ENCODE data around the gene TSPAN18.

The TSPAN18 gene

DNA sequence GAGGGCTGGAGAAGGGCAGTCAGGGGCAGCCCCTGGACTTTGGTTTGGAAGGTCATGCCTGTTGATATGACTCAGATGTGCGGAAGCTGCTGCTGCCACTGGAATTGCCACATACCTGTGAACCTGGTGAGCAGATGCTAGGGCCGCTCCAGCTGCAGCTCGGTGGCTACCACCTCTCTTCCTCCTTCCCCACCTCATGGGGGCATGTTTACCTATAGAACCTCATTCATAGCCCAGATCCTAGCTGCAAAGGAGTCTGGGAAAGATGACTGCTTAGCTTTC is 17.5 kb upstream of the TSPAN18 start:
- in situ Hi-C loops (cut with MboI; ENCODE audit: low sequenced_read_pairs, unreplicated experiment) = no loop called here
- TF ChIP-seq, protein P1, sequence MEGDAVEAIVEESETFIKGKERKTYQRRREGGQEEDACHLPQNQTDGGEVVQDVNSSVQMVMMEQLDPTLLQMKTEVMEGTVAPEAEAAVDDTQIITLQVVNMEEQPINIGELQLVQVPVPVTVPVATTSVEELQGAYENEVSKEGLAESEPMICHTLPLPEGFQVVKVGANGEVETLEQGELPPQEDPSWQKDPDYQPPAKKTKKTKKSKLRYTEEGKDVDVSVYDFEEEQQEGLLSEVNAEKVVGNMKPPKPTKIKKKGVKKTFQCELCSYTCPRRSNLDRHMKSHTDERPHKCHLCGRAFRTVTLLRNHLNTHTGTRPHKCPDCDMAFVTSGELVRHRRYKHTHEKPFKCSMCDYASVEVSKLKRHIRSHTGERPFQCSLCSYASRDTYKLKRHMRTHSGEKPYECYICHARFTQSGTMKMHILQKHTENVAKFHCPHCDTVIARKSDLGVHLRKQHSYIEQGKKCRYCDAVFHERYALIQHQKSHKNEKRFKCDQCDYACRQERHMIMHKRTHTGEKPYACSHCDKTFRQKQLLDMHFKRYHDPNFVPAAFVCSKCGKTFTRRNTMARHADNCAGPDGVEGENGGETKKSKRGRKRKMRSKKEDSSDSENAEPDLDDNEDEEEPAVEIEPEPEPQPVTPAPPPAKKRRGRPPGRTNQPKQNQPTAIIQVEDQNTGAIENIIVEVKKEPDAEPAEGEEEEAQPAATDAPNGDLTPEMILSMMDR (IDR thresholded peaks at IDR 0.05; ENCODE audit: borderline replicate concordance, control extremely low read depth, extremely low read depth, insufficient read depth, missing control alignments) = no peak
- no peak for DNase-seq (ENCODE audit: low spot score)

DNA sequence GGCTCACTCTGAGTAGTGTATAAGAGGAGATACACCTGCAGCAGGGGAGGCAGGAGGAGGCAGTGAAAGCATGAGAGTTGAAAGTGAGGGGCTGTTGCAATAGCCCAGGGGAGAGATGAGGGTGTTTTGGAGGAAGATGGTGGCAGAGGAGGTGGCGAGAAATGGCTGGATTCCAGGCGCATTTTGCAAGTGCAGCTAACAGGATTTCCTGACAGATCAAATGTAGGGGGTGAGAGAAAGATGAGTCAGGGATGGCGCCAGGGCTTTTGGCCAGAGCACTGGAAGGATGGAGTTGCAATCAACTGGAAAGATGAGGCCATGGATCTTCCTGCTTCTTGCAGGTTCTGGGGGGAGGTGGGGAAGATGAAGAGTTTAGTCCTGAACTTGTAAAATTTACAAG is 16.8 kb upstream of the TSPAN18 start:
- TF ChIP-seq, protein P1 (IDR thresholded peaks at IDR 0.05; ENCODE audit: borderline replicate concordance, control extremely low read depth, extremely low read depth, insufficient read depth, missing control alignments) = no peak
- no peak for DNase-seq (ENCODE audit: low spot score)
- in situ Hi-C loops (cut with MboI; ENCODE audit: low sequenced_read_pairs, unreplicated experiment) = no loop called here

DNA sequence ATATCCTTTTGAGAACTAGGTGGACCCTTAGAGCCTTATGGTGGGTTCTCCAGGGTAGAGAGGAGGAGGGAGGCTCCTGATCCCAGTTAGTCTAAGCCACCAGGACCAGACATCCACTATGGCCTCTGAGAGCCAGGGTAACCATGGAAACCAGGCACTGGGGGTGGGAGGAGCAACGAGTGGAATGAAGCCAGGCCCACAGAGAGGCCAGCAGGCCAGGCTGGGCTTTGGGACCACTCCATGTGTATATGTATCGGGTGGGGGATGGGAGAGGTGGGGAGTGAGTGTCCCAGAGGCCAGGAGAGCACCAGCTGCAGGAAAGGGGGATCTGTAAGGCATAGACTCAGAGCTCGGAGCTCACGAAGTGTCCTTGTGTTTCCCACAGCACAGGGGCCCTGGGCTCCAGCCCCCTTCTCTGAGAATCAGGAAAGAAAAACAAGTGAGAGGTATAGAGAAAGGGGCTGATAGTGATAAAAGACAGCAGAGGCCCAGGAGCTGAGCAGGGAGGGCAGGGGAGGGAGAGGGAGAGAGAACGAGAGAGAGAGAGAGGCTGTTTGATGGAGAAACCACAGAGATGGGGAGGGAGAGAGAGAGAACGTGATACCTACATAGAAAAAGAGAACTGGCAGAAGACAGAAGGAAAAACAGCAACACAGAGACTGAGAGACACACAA is 15.5 kb upstream of the TSPAN18 start:
- in situ Hi-C loops (cut with MboI; ENCODE audit: low sequenced_read_pairs, unreplicated experiment) = no loop called here
- TF ChIP-seq, protein P1 (IDR thresholded peaks at IDR 0.05; ENCODE audit: borderline replicate concordance, control extremely low read depth, extremely low read depth, insufficient read depth, missing control alignments) = no peak
- DNase-seq (ENCODE audit: low spot score) = no peak

DNA sequence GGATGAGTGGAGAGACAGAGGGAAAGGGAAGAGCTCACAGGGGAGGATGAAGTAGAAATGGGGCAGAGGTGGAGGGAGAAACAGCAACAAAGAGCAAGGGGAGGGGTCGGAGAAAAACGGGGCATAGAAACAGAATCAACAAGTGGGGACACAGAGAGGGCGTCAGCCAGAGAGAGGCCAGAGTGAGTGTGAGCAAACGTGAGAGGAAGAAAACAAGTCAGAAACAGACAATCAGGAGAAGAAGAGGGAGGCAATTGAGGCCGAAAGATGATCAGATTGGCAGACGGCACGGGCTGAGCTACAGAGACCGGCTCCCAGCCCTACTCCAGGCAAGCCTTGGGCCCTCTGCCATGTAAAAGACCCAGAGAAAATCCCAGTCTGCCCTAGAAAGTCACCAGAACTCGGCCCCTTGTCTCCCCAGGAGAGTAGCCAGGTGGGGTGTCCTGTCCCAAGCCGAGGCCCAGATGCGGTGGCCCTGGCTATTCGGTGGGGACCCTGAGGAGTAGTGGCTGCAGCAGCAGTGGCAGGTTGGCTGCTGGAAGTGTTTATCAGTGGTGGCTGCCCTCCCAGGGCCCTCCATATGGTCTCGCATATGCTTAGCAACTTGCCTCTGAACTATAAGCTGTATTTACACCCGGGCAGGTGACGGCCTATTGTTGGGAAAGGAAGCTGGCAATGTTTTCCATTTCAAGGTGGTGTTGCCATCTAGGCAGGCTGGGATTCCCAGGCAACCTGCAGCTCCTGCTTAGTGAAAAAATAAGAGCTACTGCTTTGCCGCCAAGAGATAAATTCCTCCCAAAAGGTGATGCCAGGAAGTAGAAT is 14.8 kb upstream of the TSPAN18 start:
- TF ChIP-seq, protein P1 (IDR thresholded peaks at IDR 0.05; ENCODE audit: borderline replicate concordance, control extremely low read depth, extremely low read depth, insufficient read depth, missing control alignments) = no peak
- in situ Hi-C loops (cut with MboI; ENCODE audit: low sequenced_read_pairs, unreplicated experiment) = no loop called here
- DNase-seq (ENCODE audit: low spot score) = no peak

DNA sequence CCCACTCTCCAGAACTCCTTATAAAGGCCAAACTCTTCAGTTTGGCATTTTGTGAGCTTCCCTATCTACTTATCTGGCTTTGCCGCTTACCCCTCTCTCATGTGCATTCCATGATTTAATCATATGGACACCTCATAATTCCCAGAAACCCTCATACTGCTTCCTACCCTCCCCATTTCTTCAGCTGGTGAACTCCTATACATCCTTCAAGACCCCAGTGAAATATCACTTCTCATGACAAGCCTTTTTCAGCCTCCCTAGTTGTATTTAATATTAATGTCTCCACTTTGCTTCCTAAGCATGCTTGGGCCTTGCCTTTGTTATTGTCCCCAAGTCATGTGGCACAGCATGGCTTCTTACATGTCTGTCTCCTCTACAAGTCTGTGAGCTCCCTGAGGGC is 13.7 kb upstream of the TSPAN18 start:
- TF ChIP-seq, protein P1 (IDR thresholded peaks at IDR 0.05; ENCODE audit: borderline replicate concordance, control extremely low read depth, extremely low read depth, insufficient read depth, missing control alignments) = no peak
- in situ Hi-C loops (cut with MboI; ENCODE audit: low sequenced_read_pairs, unreplicated experiment) = no loop called here

DNA sequence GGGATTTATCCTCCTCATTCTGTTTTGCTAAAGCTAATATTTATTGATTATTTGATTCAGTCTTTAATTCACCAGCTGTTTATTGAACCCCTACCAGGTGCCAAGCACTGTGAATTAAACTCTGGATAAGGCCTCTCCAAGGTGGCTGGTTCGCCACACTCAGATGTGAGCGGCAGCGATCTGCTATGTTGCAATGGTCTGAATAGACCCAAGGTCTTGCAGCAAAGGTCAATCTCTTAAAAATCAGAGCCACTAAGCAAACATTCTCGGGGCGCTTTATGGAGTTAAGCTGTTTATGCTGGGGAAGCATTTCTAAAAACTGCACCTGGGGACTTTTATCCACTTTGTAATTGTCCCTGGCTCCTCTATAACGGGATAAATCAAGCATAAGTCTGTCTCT is 10.5 kb upstream of the TSPAN18 start:
- in situ Hi-C loops (cut with MboI; ENCODE audit: low sequenced_read_pairs, unreplicated experiment) = no loop called here
- TF ChIP-seq, protein P1 (IDR thresholded peaks at IDR 0.05; ENCODE audit: borderline replicate concordance, control extremely low read depth, extremely low read depth, insufficient read depth, missing control alignments) = no peak
- DNase-seq (ENCODE audit: low spot score) = no peak

More for the DNA sequence above, 13.7 kb upstream of the TSPAN18 start:
- DNase-seq (ENCODE audit: low spot score) = no peak

All from GM13976 (cell line).